Endothelial cell of umbilical vein (primary cell): ENCODE results near the gene PBX3. TPM values are rescaled to one million over a fixed set of nuclear protein-coding genes. Genes with fewer than 3 reads are reported as not detected.

Source experiments
- BruUV-seq: library from RNA; stranded (reverse); fragments of 400-500 nt; replicated peaks from 2 replicates; lab custom pipeline; 2021; lab: Mats Ljungman, UMichigan
- CTCF ChIA-PET: fragments of 300-600, 350-600 bp; sonication (Branson Sonifier 250); formaldehyde crosslinking; loops from one replicate; lab custom pipeline; 2021; ENCODE audit warnings: antibody characterized with exemption, inconsistent platforms; lab: Charles Lee
- POLR2A ChIA-PET: fragments of 300-600, 350-600 bp; sonication (Branson Sonifier 250); formaldehyde crosslinking; loops from one replicate; lab custom pipeline; 2021; ENCODE audit warnings: antibody characterized with exemption, inconsistent platforms; lab: Charles Lee
- DNase-seq: peaks from one replicate; pipeline ENCODE4 v3.0.0-alpha.2; 2011; ENCODE audit warnings: low read depth, low spot score
- FAIRE-seq: peaks from 2 replicates; lab custom pipeline; 2011; peaks lifted over from hg19 to GRCh38; lab: Jason Lieb, UNC
- H2AFZ ChIP-seq: 2 replicates; pipeline ENCODE4 v1.6.0; 2012; ENCODE audit warnings: low read depth, low read length, control low read depth, inconsistent platforms
- H3K27ac ChIP-seq: 2 replicates; pipeline ENCODE4 v1.5.1; 2011; ENCODE audit warnings: low read depth, mild to moderate bottlenecking, control low read depth, low read length, moderate library complexity; ENCODE audit not compliant: insufficient read depth
- H3K27me3 ChIP-seq, 2 experiments: 2 replicates each; pipeline versions ENCODE4 v1.6.0 to v1.6.1; 2011; ENCODE audit warnings: low read length in 2 of 2, mixed read lengths in 1 of 2; ENCODE audit not compliant: control insufficient read depth in 2 of 2, insufficient read depth in 2 of 2
- H3K36me3 ChIP-seq, 2 experiments: 2 replicates in 1 of 2; 3 replicates in 1 of 2; pipeline ENCODE4 v1.5.1; 2011; ENCODE audit warnings: low read length in 2 of 2, mild to moderate bottlenecking in 1 of 2, moderate library complexity in 1 of 2; ENCODE audit not compliant: control insufficient read depth in 2 of 2, insufficient read depth in 2 of 2; ENCODE audit errors: extremely low read depth in 1 of 2
- H3K4me1 ChIP-seq: 3 replicates; pipeline ENCODE4 v1.5.1; 2011; ENCODE audit warnings: mild to moderate bottlenecking, low read length; ENCODE audit not compliant: control insufficient read depth, insufficient read depth; ENCODE audit errors: extremely low read depth
- H3K4me2 ChIP-seq: 2 replicates; pipeline ENCODE4 v1.6.1; 2011; ENCODE audit warnings: low read length, control low read depth, mixed read lengths; ENCODE audit not compliant: insufficient read depth
- H3K4me3 ChIP-seq, 3 experiments: fragments of 200-600 bp in 1 of 3; sonication (generic), shearing (Covaris generic) in 1 of 3; replicated peaks in 1 of 3; 2 replicates each; pipeline ENCODE4 v1.5.1; 2011 to 2016; ENCODE audit warnings: control low read depth in 3 of 3, low read length in 3 of 3, mild to moderate bottlenecking in 2 of 3, inconsistent platforms in 1 of 3, low read depth in 1 of 3, moderate library complexity in 1 of 3; ENCODE audit not compliant: insufficient read depth in 1 of 3
- H3K79me2 ChIP-seq: 2 replicates; pipeline ENCODE4 v1.6.0; 2012; ENCODE audit warnings: low read length, inconsistent platforms; ENCODE audit not compliant: control insufficient read depth, insufficient read depth
- H3K9ac ChIP-seq: replicated peaks from 2 replicates; pipeline ENCODE3; 2011; ENCODE audit warnings: low read length, control low read depth; ENCODE audit not compliant: insufficient read depth; ENCODE audit errors: extremely low read depth
- H3K9me1 ChIP-seq: replicated peaks from 3 replicates; pipeline ENCODE4 v1.6.0; 2011; ENCODE audit warnings: mild to moderate bottlenecking, low read length; ENCODE audit not compliant: control insufficient read depth, insufficient read depth; ENCODE audit errors: extremely low read depth
- H3K9me3 ChIP-seq: replicated peaks from 2 replicates; pipeline ENCODE4 v1.5.1; 2012; ENCODE audit warnings: low read length, inconsistent platforms; ENCODE audit not compliant: control insufficient read depth, insufficient read depth
- H4K20me1 ChIP-seq: replicated peaks from 2 replicates; pipeline ENCODE3; 2011; ENCODE audit warnings: mild to moderate bottlenecking, low read length; ENCODE audit not compliant: control insufficient read depth, insufficient read depth; ENCODE audit errors: extremely low read depth
- CTCF ChIP-seq, 2 donors: IDR thresholded peaks; 1 replicate in 1 of 2; 2 replicates in 1 of 2; pipeline ENCODE4 v1.5.1; 2011; ENCODE audit warnings: low read length in 2 of 2, mild to moderate bottlenecking in 2 of 2, moderate library complexity in 2 of 2, control low read depth in 1 of 2, inconsistent platforms in 1 of 2, low read depth in 1 of 2; ENCODE audit not compliant: insufficient read depth in 1 of 2; ENCODE audit errors: extremely low read depth in 1 of 2
- EZH2 ChIP-seq: IDR thresholded peaks from 2 replicates; pipeline ENCODE4 v1.6.1; 2012; ENCODE audit warnings: borderline replicate concordance, low read depth, mild to moderate bottlenecking, moderate library complexity, low read length, inconsistent platforms; ENCODE audit not compliant: severe bottlenecking
- FOS ChIP-seq: IDR thresholded peaks from 2 replicates; pipeline ENCODE4 v1.6.1; 2011; ENCODE audit warnings: mild to moderate bottlenecking, low read length, moderate library complexity, borderline replicate concordance; ENCODE audit not compliant: insufficient read depth
- GATA2 ChIP-seq: IDR thresholded peaks from 2 replicates; pipeline ENCODE4 v1.7.0; 2011; ENCODE audit warnings: low read depth, mild to moderate bottlenecking, moderate library complexity, mixed read lengths, low read length; ENCODE audit not compliant: insufficient read length, insufficient read depth
- JUN ChIP-seq: IDR thresholded peaks from 2 replicates; pipeline ENCODE4 v1.6.1; 2011; ENCODE audit warnings: borderline replicate concordance, low read depth; ENCODE audit not compliant: insufficient read length, insufficient read depth
- MAX ChIP-seq: IDR thresholded peaks from 2 replicates; pipeline ENCODE4 v1.6.1; 2011; ENCODE audit not compliant: insufficient read depth, insufficient read length
- MYC ChIP-seq: IDR thresholded peaks from one replicate; pipeline ENCODE4 v1.6.1; 2011; ENCODE audit warnings: mild to moderate bottlenecking, low read depth, low read length
- POLR2A ChIP-seq: IDR thresholded peaks from 2 replicates; pipeline ENCODE4 v1.6.1; 2012; ENCODE audit warnings: low read depth, mild to moderate bottlenecking, control low read depth, low read length
- POLR2AphosphoS5 ChIP-seq: IDR thresholded peaks from 2 replicates; pipeline ENCODE4 v1.6.1; 2012; ENCODE audit warnings: low read depth, mild to moderate bottlenecking, control low read depth, low read length, moderate library complexity; ENCODE audit not compliant: insufficient read depth
- dilution Hi-C: fragments of 300-500 bp; cut with MboI; formaldehyde crosslinking; loops from one replicate; pipeline ENCODE4 v1.15.0; 2019; ENCODE audit warnings: low sequenced_read_pairs; ENCODE audit not compliant: extremely low pct_ligation_motif_present
- intact Hi-C: fragments of 100-400 bp; cut with micrococcal nuclease; formaldehyde crosslinking; loops from one replicate; pipeline ENCODE4 v1.10.0; 2022
- polyA plus RNA-seq, 4 experiments: library from polyadenylated mRNA; depleted of rRNA in 3 of 4; stranded (reverse) in 3 of 4; unstranded in 1 of 4; fragments of >200 nt; gene quantifications; 2 replicates each; pipeline versions ENCODE4 v1.2.1 to v1.2.3, GENCODE V29; 2011 to 2012; ENCODE audit warnings: missing spikeins in 1 of 4
- total RNA-seq: library from RNA; stranded (reverse); gene quantifications from 2 replicates; pipeline ENCODE4 v1.2.3, GENCODE V29; 2021

The PBX3 gene
- total and polyA plus RNA-seq, 2 donors (not counting 3 experiments of a cell fraction or from before 2014, with no cell fraction given), result 18.8 to 42.0 TPM

- FAIRE-seq (no peak), DNase-seq (no peak)
- Histone ChIP-seq H3K27me3 (no peaks in the 10 kb centered on the region), H3K9me3 (no peaks in the 10 kb centered on the region), H3K9me1 (no peaks in the 10 kb centered on the region), H3K79me2 (no peaks in the 10 kb centered on the region), H3K27ac (no peak overlapping the region), H4K20me1 (no peaks in the 10 kb centered on the region), H3K4me1 (no peaks in the 10 kb centered on the region), H3K4me3 (no peak overlapping the region), H3K4me2 (no peak overlapping the region), H3K9ac (no peak overlapping the region), H2AFZ (no peak overlapping the region), H3K36me3 (peaks cover 6 to 8% of the 10 kb centered on the region in 2 experiments)
- dilution Hi-C loops (no loop called here), intact Hi-C loops (no loop called here)
- POLR2A ChIA-PET, result no interaction called here
- BruUV-seq, result no TSS peak
- TF ChIP-seq EZH2 (no peak), POLR2A (no peak), MYC (no peak), GATA2 (no peak), JUN (no peak), POLR2AphosphoS5 (no peak), MAX (no peak), FOS (no peak), CTCF (IDR thresholded peaks at IDR 0.05; ENCODE audit: extremely low read depth in 1 of 2, insufficient read depth in 1 of 2, low read depth in 1 of 2, low read length in 2 of 2) (no peak)
- CTCF ChIA-PET, result no interaction called here
Measured at GRCh38 chr9:125966959-125967711, 220.0 kb downstream of the PBX3 start.
